Heart left ventricle (tissue), 13 donors: ENCODE measurements around the gene BCKDK.

ENCODE experiments used
- POLR2A ChIP-seq, 2 donors: fragments of 450-650 bp; IDR thresholded peaks; one replicate each; pipeline ENCODE4 v1.6.1; 2017; ENCODE audit warnings: antibody characterized with exemption in 2 of 2, mild to moderate bottlenecking in 2 of 2, moderate library complexity in 2 of 2
- TF ChIP-seq, protein P1 (sequence below), 12 donors: fragments of 200-600 bp; sonication (generic) in 4 of 12; IDR thresholded peaks; one replicate each; pipeline versions ENCODE4 v1.5.0 to v1.8.0; 2018 to 2022; ENCODE audit warnings: antibody characterized with exemption in 12 of 12, mild to moderate bottlenecking in 5 of 12
- donor health status: ischemic (EF 13 %, LVEDD 7.1; RV severe dilation, severe dysfunction).
- donor health status: DM: no; HTN: yes; CAD: no.
- donor health status: DM: no; HTN: no; CAD: no.
- donor health status: ischemic (EF 25% LVEDD 6.9; RV normal size, moderate dysfunction).
- donor health status: ischemic (EF 25% LVEDD 5.7; RV mildly dilated, moderate dysfunction).
- donor health status: ischemic (EF 35%, LVEDD 5.7; RV mildly dilated, moderate dysfunction).
- donor health status: nonischemic (EF 11% LVEDD 7.7; RV severe dilation, severe dysfunction).
- donor health status: DM: yes; HTN: yes; CAD: no.
- donor health status: PGD.
- donor health status: ischemic (EF 29% LVEDD 5.4; RV normal size, mild dysfunction).
- donor health status: nonischemic (EF 23%, LVEDD 6.1; RV moderate dilation, normal function).

DNA sequence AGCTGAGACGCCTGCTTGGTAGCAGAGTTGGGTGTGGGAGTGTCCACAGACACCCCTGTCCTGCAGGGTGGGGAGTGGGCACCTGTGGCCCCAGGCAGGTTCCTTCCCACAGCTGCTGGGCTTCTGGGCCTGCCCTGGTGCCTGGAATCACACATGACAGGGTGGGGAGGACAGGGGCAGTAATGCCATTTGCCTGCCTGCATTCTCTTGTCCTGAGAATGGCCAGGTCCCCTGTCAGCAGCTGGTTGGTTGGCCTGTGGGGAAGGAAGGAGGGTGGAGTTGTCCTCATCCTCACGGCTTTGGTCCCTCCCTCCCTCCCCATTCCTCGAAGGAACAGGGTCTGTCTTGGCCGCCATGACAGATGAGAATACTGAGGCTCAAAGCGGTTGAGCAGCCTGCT is 24.6 kb upstream of the BCKDK start:
- TF ChIP-seq, protein P1, sequence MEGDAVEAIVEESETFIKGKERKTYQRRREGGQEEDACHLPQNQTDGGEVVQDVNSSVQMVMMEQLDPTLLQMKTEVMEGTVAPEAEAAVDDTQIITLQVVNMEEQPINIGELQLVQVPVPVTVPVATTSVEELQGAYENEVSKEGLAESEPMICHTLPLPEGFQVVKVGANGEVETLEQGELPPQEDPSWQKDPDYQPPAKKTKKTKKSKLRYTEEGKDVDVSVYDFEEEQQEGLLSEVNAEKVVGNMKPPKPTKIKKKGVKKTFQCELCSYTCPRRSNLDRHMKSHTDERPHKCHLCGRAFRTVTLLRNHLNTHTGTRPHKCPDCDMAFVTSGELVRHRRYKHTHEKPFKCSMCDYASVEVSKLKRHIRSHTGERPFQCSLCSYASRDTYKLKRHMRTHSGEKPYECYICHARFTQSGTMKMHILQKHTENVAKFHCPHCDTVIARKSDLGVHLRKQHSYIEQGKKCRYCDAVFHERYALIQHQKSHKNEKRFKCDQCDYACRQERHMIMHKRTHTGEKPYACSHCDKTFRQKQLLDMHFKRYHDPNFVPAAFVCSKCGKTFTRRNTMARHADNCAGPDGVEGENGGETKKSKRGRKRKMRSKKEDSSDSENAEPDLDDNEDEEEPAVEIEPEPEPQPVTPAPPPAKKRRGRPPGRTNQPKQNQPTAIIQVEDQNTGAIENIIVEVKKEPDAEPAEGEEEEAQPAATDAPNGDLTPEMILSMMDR (IDR thresholded peaks at IDR 0.05), result no peak
- no peak for TF ChIP-seq POLR2A (IDR thresholded peaks at IDR 0.05)
